HCT116 (cell line): ENCODE data around the gene SPCS3. TPM values are rescaled to one million over a fixed set of nuclear protein-coding genes. Genes with fewer than 3 reads are reported as not detected.
A peak's percentile ranks its signal among the peaks of the same experiment; 100 is the strongest.

Experiments
- ATAC-seq: fragments of 200-7000 bp; cut with Tn5 transposase; 2 replicates; pipeline ENCODE4 v1.9.1; 2020; ENCODE audit warnings: mild to moderate bottlenecking, moderate library complexity
- BruUV-seq: library from RNA; stranded (reverse); fragments of 400-500 nt; replicated peaks from 2 replicates; lab custom pipeline; 2021; lab: Mats Ljungman, UMichigan
- CTCF ChIA-PET: fragments of 300-600 bp; sonication (Branson Sonifier 250); formaldehyde crosslinking; loops from one replicate; lab custom pipeline; 2021; ENCODE audit warnings: antibody characterized with exemption; lab: Charles Lee
- POLR2A ChIA-PET: fragments of 300-600, 350-600 bp; sonication (Branson Sonifier 250); formaldehyde crosslinking; loops from one replicate; lab custom pipeline; 2021; ENCODE audit warnings: antibody characterized with exemption; lab: Charles Lee
- RAD21 ChIA-PET, 2 experiments: fragments of 300-600 bp; sonication (Branson Sonifier 250); formaldehyde crosslinking; loops; one replicate each; lab custom pipeline; 2023; ENCODE audit warnings: low total read pairs in 2 of 2; ENCODE audit not compliant: uncharacterized antibody in 2 of 2, unreplicated experiment in 2 of 2, low non-redundant PET in 1 of 2; lab: Charles Lee
- DNase-seq: peaks from one replicate; pipeline ENCODE4 v3.0.0-alpha.2; 2010; ENCODE audit warnings: low read depth, low spot score
- H2AFZ ChIP-seq: fragments of 200-600 bp; shearing (Covaris generic), sonication (generic); 2 replicates; pipeline ENCODE4 v1.6.1; 2017; ENCODE audit warnings: low read depth, mixed run types, mixed read lengths, antibody characterized with exemption, low read length; ENCODE audit not compliant: poor library complexity, severe bottlenecking
- H3K27ac ChIP-seq: 2 replicates; pipeline ENCODE4 v1.5.1; 2012; ENCODE audit warnings: low read depth, low read length
- H3K27me3 ChIP-seq: fragments of 200-600 bp; sonication (generic); 2 replicates; pipeline ENCODE4 v1.6.1; 2016; ENCODE audit warnings: mixed run types, low read length, mixed read lengths; ENCODE audit not compliant: insufficient read depth
- H3K36me3 ChIP-seq, 2 experiments: fragments of 200-500 bp in 1 of 2; fragments of 200-600 bp in 1 of 2; sonication (Bioruptor generic) in 1 of 2; sonication (generic) in 1 of 2; 2 replicates each; pipeline versions ENCODE4 v1.5.1 to v1.6.1; 2014 to 2016; ENCODE audit warnings: low read length in 2 of 2, inconsistent platforms in 1 of 2, mixed read lengths in 1 of 2, mixed run types in 1 of 2; ENCODE audit not compliant: insufficient read depth in 2 of 2, control insufficient read depth in 1 of 2
- H3K4me1 ChIP-seq, 2 experiments: fragments of 200-600 bp in 1 of 2; sonication (generic) in 1 of 2; 2 replicates each; pipeline versions ENCODE4 v1.5.1 to v1.6.1; 2012 to 2017; ENCODE audit warnings: low read length in 2 of 2, inconsistent platforms in 1 of 2, mild to moderate bottlenecking in 1 of 2, mixed read lengths in 1 of 2, mixed run types in 1 of 2, moderate library complexity in 1 of 2; ENCODE audit not compliant: insufficient read depth in 2 of 2, control insufficient read depth in 1 of 2
- H3K4me2 ChIP-seq: fragments of 200-600 bp; sonication (generic); 2 replicates; pipeline ENCODE4 v1.6.1; 2017; ENCODE audit warnings: mixed run types, low read length, mixed read lengths
- H3K4me3 ChIP-seq, 2 experiments: fragments of 200-600 bp in 1 of 2; sonication (generic) in 1 of 2; replicated peaks in 1 of 2; 2 replicates each; pipeline ENCODE4 v1.5.1; 2011 to 2016; ENCODE audit warnings: low read length in 2 of 2, control low read depth in 1 of 2, low read depth in 1 of 2, mild to moderate bottlenecking in 1 of 2, mixed read lengths in 1 of 2, mixed run types in 1 of 2
- H3K79me2 ChIP-seq: fragments of 200-600 bp; sonication (generic); 2 replicates; pipeline ENCODE4 v1.6.1; 2017; ENCODE audit warnings: mild to moderate bottlenecking, mixed run types, low read length, moderate library complexity, mixed read lengths; ENCODE audit not compliant: insufficient read depth
- H3K9ac ChIP-seq: fragments of 200-600 bp; sonication (generic); 2 replicates; pipeline ENCODE4 v1.6.1; 2016; ENCODE audit warnings: low read length, mixed read lengths
- H3K9me2 ChIP-seq: fragments of 200-600 bp; sonication (generic), shearing (Covaris generic); 2 replicates; pipeline ENCODE4 v1.6.1; 2017; ENCODE audit warnings: mixed run types, mild to moderate bottlenecking, moderate library complexity; ENCODE audit not compliant: insufficient read depth
- H3K9me3 ChIP-seq, 2 experiments: fragments of 200-500 bp in 1 of 2; fragments of 200-600 bp in 1 of 2; sonication (Bioruptor generic) in 1 of 2; sonication (generic) in 1 of 2; 2 replicates each; pipeline ENCODE4 v1.6.1; 2014 to 2017; ENCODE audit warnings: low read length in 2 of 2, mixed read lengths in 2 of 2, inconsistent platforms in 1 of 2, low read depth in 1 of 2, mild to moderate bottlenecking in 1 of 2, mixed run types in 1 of 2, moderate library complexity in 1 of 2; ENCODE audit not compliant: control insufficient read depth in 1 of 2, insufficient read depth in 1 of 2
- H4K20me1 ChIP-seq: fragments of 200-600 bp; sonication (generic), shearing (Covaris generic); 2 replicates; pipeline ENCODE4 v1.6.1; 2017; ENCODE audit warnings: mixed run types, mild to moderate bottlenecking, moderate library complexity; ENCODE audit not compliant: insufficient read depth
- CBX3 ChIP-seq: IDR thresholded peaks from 2 replicates; pipeline ENCODE4 v1.6.1; 2012; ENCODE audit warnings: low read depth
- CEBPB ChIP-seq: IDR thresholded peaks from 2 replicates; pipeline ENCODE4 v1.6.1; 2012; ENCODE audit warnings: low read depth
- EGR1 ChIP-seq: IDR thresholded peaks from 2 replicates; pipeline ENCODE4 v1.6.1; 2012; ENCODE audit warnings: low read depth
- ELF1 ChIP-seq: IDR thresholded peaks from 2 replicates; pipeline ENCODE4 v1.6.1; 2012; ENCODE audit warnings: low read depth, borderline replicate concordance
- EZH2 ChIP-seq: fragments of 200-600 bp; sonication (generic); IDR thresholded peaks from 2 replicates; pipeline ENCODE4 v1.6.1; 2017; ENCODE audit warnings: antibody characterized with exemption, mixed run types
- EZH2phosphoT487 ChIP-seq: fragments of 200-600 bp; IDR thresholded peaks from 2 replicates; pipeline ENCODE4 v1.6.1; 2018; ENCODE audit warnings: antibody characterized with exemption, borderline replicate concordance
- FOSL1 ChIP-seq: IDR thresholded peaks from 2 replicates; pipeline ENCODE4 v1.6.1; 2012; ENCODE audit warnings: low read depth
- JUND ChIP-seq: IDR thresholded peaks from 2 replicates; pipeline ENCODE4 v1.6.1; 2012
- POLR2A ChIP-seq: IDR thresholded peaks from 2 replicates; pipeline ENCODE4 v1.7.0; 2011; ENCODE audit warnings: borderline replicate concordance; ENCODE audit not compliant: insufficient read depth, insufficient read length; ENCODE audit errors: extremely low read depth
- POLR2AphosphoS5 ChIP-seq: IDR thresholded peaks from 2 replicates; pipeline ENCODE4 v1.6.1; 2011; ENCODE audit warnings: mild to moderate bottlenecking, low read depth, low read length, moderate library complexity
- RAD21 ChIP-seq: IDR thresholded peaks from 2 replicates; pipeline ENCODE4 v1.6.1; 2012; ENCODE audit warnings: low read depth, mild to moderate bottlenecking
- SIN3A ChIP-seq: IDR thresholded peaks from 2 replicates; pipeline ENCODE4 v1.6.1; 2012; ENCODE audit warnings: low read depth
- SP1 ChIP-seq: IDR thresholded peaks from 2 replicates; pipeline ENCODE4 v1.6.1; 2012; ENCODE audit warnings: low read depth
- SRF ChIP-seq: IDR thresholded peaks from 2 replicates; pipeline ENCODE4 v1.6.1; 2012; ENCODE audit warnings: low read depth
- TCF7L2 ChIP-seq: IDR thresholded peaks from 2 replicates; pipeline ENCODE4 v1.7.0; 2011; ENCODE audit warnings: borderline replicate concordance, inconsistent platforms; ENCODE audit not compliant: insufficient read depth, insufficient read length; ENCODE audit errors: extremely low read depth
- ZFX ChIP-seq: fragments of 450-650 bp; IDR thresholded peaks from 2 replicates; pipeline ENCODE4 v1.6.1; 2017
- ZNF274 ChIP-seq: fragments of 200-500 bp; sonication (Bioruptor generic); IDR thresholded peaks from 2 replicates; pipeline ENCODE4 v1.6.1; 2014; ENCODE audit warnings: mild to moderate bottlenecking, low read depth, low read length, inconsistent platforms
- intact Hi-C: fragments of 100-400 bp; cut with micrococcal nuclease; formaldehyde crosslinking; loops from 2 replicates; pipeline ENCODE4 v1.10.0; 2022
- total RNA-seq: library from RNA; stranded (reverse); gene quantifications from one replicate; pipeline ENCODE4 v1.2.1, GENCODE V29; 2021; ENCODE audit not compliant: unreplicated experiment
- TF ChIP-seq, protein P1 (sequence below): IDR thresholded peaks from 2 replicates; pipeline ENCODE4 v1.6.1; 2011; ENCODE audit warnings: mild to moderate bottlenecking, low read length, moderate library complexity; ENCODE audit not compliant: insufficient replicate concordance; ENCODE audit errors: extremely low read depth
- TF ChIP-seq, protein P2 (sequence below): IDR thresholded peaks from 2 replicates; pipeline ENCODE4 v1.6.1; 2012
- TF ChIP-seq, protein P3 (sequence below), 3 experiments: fragments of 200-600 bp in 1 of 3; sonication (generic) in 1 of 3; IDR thresholded peaks in 2 of 3; conservative IDR thresholded peaks in 1 of 3; 2 replicates each; pipeline ENCODE4 v1.5.1; 2012 to 2017; ENCODE audit warnings: low read depth in 2 of 3, low read length in 2 of 3, antibody characterized with exemption in 1 of 3, borderline replicate concordance in 1 of 3, control low read depth in 1 of 3, mild to moderate bottlenecking in 1 of 3, mixed read lengths in 1 of 3, mixed run types in 1 of 3, moderate library complexity in 1 of 3; ENCODE audit not compliant: insufficient read depth in 1 of 3
- TF ChIP-seq, protein P4 (sequence below): IDR thresholded peaks from 2 replicates; pipeline ENCODE4 v1.6.1; 2012; ENCODE audit warnings: low read depth
- TF ChIP-seq, protein P5 (sequence below): IDR thresholded peaks from 2 replicates; pipeline ENCODE4 v1.6.1; 2012

Gene SPCS3
- total RNA-seq, 1 experiment from 2014 or later, result 135 TPM

DNA sequence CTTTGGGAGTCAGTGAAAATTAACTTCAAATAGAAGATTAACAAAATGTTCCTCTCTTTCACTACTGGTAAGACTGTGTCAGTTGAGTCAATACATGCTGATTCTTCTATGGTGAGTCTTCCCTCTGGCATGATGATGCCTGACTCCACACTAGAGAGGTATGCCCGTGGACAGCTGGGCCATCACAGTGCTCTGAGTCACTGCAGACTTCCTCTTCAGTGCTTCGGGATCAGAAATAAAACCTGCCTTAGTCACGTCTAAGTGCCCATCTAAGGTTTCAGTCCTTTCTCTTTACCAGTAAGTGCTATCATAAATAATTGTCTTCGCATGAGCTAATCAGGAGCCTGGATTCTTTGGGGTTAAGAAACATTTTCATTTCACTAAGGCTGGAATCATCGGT lies 49.1 kb upstream of the SPCS3 start:
- peak overlapping the region; percentile 81 for H2AFZ ChIP-seq
- H3K4me3 ChIP-seq, result peak overlapping the region; percentile 4 to 8; a peak in 2 of 4 replicates
- intact Hi-C loops, result loop anchor here (10.0 kb wide), 1 partner anchor 326 kb away; no protein-coding TSS in a partner anchor
- H3K9me3 ChIP-seq, result no peaks in the 10 kb centered on the region
- H3K27me3 ChIP-seq, result no peaks in the 10 kb centered on the region
- POLR2A ChIA-PET, result no interaction called here
- RAD21 ChIA-PET, result no interaction called here
- BruUV-seq, result no TSS peak
- peak; percentile 93 for DNase-seq
- H3K36me3 ChIP-seq, result no peaks in the 10 kb centered on the region
- no peaks in the 10 kb centered on the region for H3K79me2 ChIP-seq
- no peaks in the 10 kb centered on the region for H4K20me1 ChIP-seq
- H3K9ac ChIP-seq, result peak overlapping the region; percentile 15
- H3K4me1 ChIP-seq, result peaks cover 5 to 41% of the 10 kb centered on the region in 2 experiments; a peak in 3 of 4 replicates
- CTCF ChIA-PET, result no interaction called here
- peak overlapping the region; percentile 60 for H3K4me2 ChIP-seq
- ATAC-seq, result peak; percentile 98
- H3K9me2 ChIP-seq, result no peaks in the 10 kb centered on the region
- peak overlapping the region; percentile 23; the same call in 1 of the 2 replicates for H3K27ac ChIP-seq
- TF ChIP-seq CBX3 (peak; percentile 96), RAD21 (0 out of 2 replicates have a peak, but pooled peaks have one; percentile 1), EZH2phosphoT487 (no peak), CEBPB (peak; percentile 72), FOSL1 (peak; percentile 95), POLR2AphosphoS5 (peak; percentile 62; the same call in 1 of the 2 replicates), SIN3A (peak; percentile 79; the same call in 1 of the 2 replicates), JUND (peak; percentile 96), POLR2A (no peak), ZFX (no peak), SP1 (peak; percentile 91), SRF (peak; percentile 78; the same call in 1 of the 2 replicates), ELF1 (no peak), EZH2 (no peak), TCF7L2 (no peak), ZNF274 (no peak), EGR1 (no peak)
- TF ChIP-seq, protein P1, sequence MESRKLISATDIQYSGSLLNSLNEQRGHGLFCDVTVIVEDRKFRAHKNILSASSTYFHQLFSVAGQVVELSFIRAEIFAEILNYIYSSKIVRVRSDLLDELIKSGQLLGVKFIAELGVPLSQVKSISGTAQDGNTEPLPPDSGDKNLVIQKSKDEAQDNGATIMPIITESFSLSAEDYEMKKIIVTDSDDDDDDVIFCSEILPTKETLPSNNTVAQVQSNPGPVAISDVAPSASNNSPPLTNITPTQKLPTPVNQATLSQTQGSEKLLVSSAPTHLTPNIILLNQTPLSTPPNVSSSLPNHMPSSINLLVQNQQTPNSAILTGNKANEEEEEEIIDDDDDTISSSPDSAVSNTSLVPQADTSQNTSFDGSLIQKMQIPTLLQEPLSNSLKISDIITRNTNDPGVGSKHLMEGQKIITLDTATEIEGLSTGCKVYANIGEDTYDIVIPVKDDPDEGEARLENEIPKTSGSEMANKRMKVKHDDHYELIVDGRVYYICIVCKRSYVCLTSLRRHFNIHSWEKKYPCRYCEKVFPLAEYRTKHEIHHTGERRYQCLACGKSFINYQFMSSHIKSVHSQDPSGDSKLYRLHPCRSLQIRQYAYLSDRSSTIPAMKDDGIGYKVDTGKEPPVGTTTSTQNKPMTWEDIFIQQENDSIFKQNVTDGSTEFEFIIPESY, result no peak
- TF ChIP-seq, protein P2, sequence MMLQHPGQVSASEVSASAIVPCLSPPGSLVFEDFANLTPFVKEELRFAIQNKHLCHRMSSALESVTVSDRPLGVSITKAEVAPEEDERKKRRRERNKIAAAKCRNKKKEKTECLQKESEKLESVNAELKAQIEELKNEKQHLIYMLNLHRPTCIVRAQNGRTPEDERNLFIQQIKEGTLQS, result no peak
- TF ChIP-seq, protein P3, sequence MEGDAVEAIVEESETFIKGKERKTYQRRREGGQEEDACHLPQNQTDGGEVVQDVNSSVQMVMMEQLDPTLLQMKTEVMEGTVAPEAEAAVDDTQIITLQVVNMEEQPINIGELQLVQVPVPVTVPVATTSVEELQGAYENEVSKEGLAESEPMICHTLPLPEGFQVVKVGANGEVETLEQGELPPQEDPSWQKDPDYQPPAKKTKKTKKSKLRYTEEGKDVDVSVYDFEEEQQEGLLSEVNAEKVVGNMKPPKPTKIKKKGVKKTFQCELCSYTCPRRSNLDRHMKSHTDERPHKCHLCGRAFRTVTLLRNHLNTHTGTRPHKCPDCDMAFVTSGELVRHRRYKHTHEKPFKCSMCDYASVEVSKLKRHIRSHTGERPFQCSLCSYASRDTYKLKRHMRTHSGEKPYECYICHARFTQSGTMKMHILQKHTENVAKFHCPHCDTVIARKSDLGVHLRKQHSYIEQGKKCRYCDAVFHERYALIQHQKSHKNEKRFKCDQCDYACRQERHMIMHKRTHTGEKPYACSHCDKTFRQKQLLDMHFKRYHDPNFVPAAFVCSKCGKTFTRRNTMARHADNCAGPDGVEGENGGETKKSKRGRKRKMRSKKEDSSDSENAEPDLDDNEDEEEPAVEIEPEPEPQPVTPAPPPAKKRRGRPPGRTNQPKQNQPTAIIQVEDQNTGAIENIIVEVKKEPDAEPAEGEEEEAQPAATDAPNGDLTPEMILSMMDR (IDR thresholded peaks at IDR 0.05 in 2 of 3, conservative IDR thresholded peaks at IDR 0.05 in 1 of 3; ENCODE audit: borderline replicate concordance in 1 of 3, insufficient read depth in 1 of 3, low read depth in 2 of 3, low read length in 2 of 3), result no peak
- TF ChIP-seq, protein P4, sequence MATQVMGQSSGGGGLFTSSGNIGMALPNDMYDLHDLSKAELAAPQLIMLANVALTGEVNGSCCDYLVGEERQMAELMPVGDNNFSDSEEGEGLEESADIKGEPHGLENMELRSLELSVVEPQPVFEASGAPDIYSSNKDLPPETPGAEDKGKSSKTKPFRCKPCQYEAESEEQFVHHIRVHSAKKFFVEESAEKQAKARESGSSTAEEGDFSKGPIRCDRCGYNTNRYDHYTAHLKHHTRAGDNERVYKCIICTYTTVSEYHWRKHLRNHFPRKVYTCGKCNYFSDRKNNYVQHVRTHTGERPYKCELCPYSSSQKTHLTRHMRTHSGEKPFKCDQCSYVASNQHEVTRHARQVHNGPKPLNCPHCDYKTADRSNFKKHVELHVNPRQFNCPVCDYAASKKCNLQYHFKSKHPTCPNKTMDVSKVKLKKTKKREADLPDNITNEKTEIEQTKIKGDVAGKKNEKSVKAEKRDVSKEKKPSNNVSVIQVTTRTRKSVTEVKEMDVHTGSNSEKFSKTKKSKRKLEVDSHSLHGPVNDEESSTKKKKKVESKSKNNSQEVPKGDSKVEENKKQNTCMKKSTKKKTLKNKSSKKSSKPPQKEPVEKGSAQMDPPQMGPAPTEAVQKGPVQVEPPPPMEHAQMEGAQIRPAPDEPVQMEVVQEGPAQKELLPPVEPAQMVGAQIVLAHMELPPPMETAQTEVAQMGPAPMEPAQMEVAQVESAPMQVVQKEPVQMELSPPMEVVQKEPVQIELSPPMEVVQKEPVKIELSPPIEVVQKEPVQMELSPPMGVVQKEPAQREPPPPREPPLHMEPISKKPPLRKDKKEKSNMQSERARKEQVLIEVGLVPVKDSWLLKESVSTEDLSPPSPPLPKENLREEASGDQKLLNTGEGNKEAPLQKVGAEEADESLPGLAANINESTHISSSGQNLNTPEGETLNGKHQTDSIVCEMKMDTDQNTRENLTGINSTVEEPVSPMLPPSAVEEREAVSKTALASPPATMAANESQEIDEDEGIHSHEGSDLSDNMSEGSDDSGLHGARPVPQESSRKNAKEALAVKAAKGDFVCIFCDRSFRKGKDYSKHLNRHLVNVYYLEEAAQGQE, result no peak
- TF ChIP-seq, protein P5, sequence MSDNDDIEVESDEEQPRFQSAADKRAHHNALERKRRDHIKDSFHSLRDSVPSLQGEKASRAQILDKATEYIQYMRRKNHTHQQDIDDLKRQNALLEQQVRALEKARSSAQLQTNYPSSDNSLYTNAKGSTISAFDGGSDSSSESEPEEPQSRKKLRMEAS, result peak; percentile 60
